GM18507 (cell line): ENCODE data around the gene NEAT1.

Experiments used
- DNase-seq: peaks from one replicate; pipeline ENCODE4 v3.0.0; 2011; ENCODE audit warnings: low read depth; ENCODE audit not compliant: insufficient read length; ENCODE audit errors: extremely low spot score
- FAIRE-seq: peaks from 2 replicates; lab custom pipeline; 2011; peaks lifted over from hg19 to GRCh38; lab: Jason Lieb, UNC

The NEAT1 gene

DNA sequence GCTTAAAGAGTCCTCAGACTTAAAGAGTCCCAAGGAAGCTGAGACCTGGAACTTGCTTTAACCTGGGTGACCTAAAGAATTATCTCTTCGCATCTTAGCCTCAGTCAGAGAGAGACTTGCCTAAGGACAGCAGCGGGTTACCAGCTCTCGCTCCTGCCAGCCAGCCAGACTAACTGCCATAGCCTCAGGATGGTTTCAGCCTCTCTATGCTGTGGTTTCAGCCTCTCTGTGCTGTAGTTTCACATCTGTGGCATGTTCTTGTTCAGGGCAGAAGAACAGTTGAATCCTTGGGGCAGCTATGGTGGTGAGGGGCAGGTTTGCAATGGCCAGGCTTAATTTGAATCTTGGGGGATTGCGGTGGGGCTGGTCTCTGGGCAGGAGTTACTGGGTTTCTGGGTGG is 33.9 kb upstream of the NEAT1 start:
- FAIRE-seq (peak; percentile 44), DNase-seq (no peak)

DNA sequence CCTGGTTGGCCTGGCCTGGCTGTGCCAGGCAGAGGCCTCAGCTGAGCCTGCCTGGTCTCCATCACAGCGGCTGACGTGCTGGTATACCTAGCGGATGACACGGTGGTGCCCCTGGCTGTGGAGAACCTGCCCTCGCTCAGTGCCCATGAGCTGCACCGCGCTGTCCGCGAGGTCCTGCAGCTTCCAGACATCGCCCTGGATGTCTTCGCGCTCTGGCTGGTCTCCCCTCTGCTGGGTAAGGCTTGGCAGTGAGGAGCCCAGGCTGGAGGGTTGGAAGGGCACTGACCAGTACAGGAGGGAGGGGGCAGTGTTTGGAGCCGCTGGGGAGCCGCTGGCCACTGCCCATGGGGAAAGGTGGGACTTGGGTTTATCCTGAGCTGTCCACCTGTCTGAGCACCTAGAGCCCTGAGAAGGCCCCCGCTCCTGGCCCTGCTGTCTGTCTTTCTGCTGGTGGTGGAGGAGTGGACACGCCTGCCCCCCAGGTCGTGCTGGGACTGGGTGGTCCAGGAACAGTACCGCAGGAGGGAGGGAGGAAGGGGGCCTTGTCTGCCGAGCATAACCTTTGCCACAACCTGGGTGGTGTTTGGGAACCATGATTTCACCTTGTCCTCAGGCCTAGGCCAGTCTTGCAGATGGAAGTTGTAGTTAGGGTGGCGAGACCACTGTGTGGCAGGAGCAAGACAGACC is 33.2 kb upstream of the NEAT1 start:
- no peak for DNase-seq
- FAIRE-seq = no peak

DNA sequence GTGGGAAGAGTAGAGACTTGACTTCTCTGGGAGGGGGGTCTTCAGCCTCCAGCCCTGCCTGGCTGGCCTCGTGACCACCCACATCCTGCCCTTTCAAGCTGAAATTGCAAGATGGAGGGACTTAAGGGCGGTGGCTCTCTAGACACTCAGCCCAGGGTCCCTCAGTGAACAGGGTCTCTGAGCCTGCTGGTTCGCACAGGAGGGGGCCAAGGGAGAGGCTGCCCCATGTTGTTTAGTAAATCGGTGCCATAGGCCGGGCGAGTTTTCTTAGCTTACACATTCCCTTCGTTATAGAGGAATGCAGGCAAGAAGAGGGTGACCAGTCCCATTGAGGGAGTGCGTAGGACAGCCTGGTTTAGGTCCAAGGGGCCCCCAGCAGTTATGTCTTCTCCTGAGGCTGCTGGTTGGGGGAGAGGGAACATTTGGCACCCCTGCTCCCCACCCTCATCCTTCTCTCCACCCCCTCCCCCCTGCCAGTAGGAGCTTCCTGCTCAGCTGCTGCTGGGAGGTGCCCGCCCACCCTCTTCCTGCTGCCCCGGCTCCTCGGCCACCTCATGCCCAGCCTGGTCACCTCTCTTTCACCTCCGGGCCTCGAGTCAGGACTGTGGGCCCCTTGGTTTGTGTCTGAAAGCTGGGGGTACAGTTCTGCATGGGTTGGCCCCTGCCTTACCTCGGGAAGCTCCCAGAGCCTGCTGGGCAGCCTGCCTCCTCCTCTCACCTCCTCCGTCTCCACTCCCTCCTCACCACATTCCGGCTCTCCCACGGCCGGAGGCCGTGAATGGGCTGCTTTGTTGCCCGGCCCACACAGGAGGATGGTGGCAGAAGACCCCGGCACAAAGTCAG is 32.3 kb upstream of the NEAT1 start:
- FAIRE-seq (no peak), DNase-seq (no peak)

DNA sequence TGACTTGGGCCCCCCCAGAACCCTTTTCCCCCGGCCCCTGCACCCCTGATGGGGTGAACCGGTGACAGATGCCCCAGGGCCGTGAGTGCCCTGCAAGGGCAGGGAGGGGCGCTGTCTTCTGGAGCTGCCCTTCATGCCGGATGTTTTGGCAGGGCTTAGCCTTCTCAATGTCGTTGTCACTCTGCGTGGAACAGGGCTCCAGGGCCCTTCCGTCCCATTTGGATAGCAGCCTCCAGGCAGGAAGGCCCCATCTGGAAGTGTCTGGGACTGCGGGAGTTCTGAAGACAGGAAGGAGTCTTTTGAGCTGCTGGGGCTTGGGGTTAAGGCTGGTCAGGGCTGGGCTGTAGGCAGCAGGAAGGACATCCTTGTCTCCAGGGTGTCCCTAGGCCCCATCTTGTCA is 31.6 kb upstream of the NEAT1 start:
- DNase-seq = no peak
- no peak for FAIRE-seq

DNA sequence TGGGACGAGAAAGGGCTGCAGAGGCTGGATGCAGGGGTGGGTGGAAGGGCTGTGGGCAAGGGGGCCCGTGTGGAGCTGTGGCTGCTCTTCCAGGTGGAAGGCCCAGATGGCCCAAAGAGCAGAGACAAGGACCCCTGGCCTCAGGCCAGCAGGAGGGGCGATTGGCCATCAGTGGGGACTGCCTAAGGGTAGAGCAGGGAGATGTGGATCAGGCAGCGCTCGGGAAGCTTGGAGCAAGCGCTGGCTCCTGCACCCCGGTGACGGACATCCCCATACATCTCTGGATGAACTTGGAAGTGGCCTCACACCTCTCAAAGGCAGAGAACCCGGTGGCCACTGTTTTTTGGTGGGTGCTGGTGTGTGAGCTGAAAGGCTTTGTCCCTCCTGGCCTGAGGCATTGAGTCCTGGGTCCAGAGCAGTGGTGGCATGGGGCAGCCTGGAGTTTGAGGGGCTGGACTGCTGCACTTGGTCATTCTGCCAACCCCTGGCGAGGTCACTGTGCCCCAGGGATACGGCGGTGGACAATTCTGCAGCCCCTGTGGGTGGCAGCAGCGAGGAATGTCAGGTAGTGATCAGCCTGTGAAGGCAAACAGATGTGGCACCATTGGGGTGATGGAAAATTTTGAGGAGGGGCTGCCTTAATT is 30.3 kb upstream of the NEAT1 start:
- DNase-seq (no peak), FAIRE-seq (no peak)

DNA sequence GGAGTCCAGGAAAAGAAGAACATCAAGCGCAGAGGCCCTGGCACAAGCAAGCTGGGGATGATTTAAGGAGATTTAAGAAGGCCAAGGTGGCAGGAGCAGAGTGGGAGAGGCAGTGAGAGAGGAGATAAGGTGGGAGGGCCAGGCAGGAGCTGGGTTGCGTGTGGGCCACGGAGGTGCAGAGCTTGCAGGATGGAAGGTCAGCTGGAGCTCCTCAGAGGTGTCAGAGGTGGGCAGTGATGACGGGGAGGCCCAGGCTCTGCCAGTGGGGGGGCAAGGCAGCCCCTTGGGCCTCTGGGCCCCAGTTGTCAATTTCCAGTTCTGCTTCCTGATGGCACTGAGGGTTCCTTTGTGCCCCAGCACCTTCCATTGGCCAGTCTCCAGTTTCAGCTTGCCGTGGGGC is 29.7 kb upstream of the NEAT1 start:
- FAIRE-seq = no peak
- DNase-seq = no peak

DNA sequence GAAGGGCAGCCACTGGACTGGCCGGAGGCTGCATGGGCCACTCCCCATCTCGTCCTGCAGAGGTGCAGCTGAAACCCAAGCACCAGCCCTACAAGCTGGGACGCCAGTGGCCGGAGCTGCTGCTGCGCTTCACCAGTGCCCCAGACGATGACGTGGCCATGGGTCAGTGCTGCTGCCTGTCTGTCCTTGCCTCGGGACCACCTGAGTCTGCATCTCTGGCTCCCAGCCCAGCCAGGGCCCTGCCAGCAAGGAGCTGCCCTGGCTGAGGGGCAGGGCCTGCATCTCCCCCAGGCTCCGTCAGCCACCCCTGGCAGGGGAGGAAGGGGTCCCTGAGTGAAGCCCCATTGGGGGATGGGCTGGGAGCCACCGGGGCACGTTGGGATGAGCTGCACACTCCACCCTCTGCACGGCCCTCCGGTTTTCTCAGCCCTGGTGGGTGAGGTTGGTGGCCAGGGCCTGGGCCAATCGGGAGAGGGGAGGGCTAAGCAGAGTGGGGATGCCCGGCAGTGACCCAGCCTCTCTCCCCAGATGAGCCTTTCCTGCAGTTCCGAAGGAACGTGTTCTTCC is 29.0 kb upstream of the NEAT1 start:
- no peak for DNase-seq
- no peak for FAIRE-seq

DNA sequence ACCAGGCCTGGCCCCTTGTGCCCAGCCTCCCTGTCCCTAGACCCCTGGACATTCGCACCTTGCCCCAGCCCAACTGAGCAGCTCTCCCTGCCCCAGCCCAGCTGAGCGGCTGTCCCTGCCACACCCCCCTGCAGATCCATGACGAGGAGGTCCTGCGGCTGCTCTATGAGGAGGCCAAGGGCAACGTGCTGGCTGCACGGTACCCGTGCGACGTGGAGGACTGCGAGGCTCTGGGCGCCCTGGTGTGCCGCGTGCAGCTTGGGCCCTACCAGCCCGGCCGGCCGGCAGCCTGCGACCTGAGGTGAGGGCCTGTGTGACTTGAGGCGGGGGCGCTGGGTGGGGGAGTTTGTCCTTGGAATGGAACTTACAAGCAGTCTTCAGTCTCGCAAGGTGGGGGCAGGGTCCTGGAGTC is 28.5 kb upstream of the NEAT1 start:
- no peak for DNase-seq
- FAIRE-seq = no peak

DNA sequence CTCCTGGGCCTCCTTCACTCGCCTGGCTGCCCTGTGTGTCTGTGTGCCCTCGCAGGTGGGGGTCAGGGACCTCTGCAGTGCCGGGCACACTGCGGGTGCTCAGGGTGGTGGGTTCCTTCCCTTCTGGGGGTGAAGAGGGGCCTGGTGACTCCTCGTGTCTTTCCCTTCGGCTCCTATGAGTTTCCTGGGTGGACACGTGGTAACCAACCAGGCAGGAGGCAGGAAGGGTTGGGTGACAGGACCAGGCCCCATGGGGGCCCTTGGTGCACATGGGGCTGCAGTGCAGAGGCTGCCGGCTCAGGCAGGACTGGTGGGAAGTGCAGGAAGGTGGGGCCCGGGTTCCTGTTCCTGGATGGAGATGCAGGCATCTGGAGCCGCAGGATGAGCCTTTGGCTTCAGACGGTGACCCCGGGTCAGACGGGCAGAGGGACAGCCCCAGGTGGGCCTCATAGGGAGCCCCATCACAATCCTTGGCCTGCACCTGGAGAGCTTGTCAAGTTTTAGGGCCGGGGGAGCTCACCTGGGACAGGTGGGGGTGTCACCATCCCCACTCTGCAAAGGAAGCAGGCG is 26.6 kb upstream of the NEAT1 start:
- no peak for DNase-seq
- FAIRE-seq = no peak

DNA sequence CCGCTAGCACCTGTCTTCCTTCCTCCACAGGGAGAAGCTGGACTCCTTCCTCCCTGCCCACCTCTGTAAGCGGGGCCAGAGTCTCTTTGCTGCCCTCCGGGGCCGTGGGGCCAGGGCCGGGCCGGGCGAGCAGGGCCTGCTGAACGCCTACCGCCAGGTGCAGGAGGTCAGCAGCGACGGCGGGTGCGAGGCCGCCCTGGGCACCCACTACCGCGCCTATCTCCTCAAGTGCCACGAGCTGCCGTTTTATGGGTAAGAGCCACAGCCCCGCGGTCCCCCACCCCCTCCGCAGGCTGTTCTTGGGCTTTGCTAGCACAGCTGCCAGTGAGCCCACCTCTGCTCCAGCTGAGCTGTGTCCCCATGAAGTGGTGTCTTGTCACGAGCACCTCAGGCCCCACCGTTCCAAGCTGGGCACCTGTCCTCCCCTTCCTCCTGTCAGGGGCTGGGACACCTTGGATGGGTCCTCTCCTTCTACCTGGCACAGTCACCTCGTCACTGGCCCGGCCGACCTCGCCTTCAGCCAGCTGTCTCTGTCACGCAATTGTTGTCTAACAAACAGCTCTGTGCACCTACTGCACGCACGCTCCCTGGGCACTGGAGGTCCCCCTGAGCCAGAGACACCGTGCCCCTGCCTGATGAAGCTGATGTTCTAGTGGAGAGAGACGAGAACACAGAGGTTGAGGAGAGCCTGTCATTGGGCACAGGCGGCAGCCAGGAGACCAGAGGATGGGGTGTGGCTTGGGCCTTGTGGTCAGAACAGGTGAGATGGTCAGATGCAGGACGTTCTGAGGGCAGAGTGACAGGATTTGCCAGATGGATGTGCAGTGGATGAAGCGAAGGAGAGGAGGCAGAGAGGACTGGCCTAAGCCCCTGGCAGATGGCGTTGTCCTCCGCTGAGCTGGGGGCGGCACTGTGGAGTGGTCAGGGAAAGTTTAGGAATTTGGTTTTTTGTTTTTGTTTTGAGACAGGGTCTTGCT is 25.5 kb upstream of the NEAT1 start:
- DNase-seq = no peak
- no peak for FAIRE-seq

DNA sequence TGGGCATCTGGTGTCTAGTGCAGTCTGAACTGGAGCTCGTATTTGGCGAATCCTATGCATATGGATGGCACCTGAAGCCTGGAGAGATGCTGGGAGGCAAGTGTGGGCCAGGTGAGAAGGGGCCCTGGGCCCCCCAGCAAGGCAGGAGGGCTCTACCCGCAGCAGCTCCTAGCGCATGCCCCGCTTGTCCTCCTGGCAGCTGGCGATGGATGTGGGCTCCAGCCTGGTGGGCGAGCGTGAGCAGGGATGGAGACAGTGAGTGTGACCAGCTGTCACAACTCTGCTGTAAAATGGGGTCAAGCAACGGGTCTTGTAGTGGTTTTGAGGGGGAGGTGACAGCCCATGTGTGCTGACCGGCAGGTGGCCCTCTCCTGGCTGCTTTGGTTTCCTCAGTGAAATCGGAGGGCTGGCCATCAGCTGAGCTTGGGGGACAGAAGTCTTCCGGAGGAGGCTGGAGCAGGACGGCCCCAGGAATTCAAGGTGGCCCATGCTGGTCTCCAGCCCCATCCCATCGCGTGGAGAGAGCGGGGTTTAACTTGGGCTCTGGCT is 24.2 kb upstream of the NEAT1 start:
- FAIRE-seq (no peak), DNase-seq (no peak)

DNA sequence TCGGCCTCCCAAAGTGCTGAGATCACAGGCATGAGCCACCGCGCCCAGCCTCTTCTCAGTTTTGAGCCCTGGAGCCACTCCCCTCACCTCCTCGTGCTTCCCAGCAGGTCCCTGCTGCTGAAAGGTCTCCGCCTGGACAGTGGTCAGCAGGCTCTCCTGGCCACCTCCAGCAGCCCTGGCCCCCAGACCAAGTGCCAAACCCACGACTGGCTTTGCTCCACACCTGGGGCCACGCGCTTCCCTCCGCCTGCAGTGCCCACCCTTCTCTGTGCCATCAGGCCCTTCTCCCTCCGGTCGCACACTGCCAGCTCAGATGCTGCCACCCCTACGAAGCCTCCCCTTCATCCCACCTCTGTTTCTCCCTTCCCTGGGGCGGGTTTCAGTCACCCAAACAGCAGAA is 23.3 kb upstream of the NEAT1 start:
- DNase-seq = no peak
- no peak for FAIRE-seq

DNA sequence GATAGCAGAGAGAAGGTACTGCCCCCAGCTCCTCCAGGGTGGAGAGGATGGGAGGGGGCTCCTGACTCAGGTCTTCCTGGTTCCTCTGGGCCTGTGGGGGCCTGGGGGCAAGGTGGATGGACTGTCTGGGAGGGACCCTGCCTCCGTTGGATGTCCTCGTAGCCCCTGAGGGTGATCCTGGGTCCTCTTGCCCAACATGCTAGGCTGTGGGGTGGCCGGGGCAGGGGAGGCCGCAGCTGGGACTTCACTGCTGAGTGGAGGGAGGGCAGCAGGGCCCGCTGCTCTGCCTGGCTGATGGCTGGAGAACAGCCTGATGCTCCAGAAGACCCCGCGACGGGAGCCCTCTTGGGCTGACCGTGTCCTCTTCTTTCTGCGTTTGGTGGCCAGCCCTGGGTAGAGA is 22.8 kb upstream of the NEAT1 start:
- DNase-seq (no peak), FAIRE-seq (no peak)

DNA sequence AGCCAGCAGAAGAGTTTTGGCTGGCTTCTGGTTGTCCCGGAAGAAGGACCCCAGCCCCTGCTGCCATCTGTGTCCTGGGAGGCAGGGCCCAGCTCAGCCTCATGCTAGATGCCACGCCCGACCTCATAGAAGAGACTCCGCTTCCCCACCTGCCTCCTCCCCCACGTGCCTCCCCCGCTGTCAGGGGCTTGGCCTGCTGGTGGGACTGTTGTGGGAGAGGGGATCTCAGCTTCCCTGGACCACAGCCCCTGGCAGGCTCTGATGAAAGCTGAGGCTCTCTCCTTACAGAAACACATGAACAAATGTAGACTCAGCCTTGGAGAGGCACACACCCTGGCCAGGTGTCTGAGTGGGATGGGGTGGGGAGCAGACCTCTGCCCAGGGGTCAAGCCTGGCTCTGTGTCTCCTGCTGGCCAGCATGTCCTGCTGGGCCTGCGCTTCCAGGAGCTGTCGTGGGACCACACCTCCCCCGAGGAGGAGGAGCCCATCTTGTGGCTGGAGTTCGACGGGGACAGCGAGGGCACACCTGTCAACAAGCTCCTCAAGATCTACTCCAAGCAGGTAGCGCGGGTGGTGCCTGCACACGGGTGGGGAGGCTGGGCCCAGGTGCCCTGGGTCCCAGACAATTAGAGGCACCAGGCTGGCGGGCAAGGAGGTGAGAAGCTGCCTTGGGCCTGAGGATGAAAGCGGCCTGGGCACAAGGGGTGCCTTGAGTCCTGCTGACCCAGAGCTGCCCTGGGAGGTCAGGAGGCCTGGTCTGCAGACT is 22.1 kb upstream of the NEAT1 start:
- DNase-seq (no peak), FAIRE-seq (no peak)

DNA sequence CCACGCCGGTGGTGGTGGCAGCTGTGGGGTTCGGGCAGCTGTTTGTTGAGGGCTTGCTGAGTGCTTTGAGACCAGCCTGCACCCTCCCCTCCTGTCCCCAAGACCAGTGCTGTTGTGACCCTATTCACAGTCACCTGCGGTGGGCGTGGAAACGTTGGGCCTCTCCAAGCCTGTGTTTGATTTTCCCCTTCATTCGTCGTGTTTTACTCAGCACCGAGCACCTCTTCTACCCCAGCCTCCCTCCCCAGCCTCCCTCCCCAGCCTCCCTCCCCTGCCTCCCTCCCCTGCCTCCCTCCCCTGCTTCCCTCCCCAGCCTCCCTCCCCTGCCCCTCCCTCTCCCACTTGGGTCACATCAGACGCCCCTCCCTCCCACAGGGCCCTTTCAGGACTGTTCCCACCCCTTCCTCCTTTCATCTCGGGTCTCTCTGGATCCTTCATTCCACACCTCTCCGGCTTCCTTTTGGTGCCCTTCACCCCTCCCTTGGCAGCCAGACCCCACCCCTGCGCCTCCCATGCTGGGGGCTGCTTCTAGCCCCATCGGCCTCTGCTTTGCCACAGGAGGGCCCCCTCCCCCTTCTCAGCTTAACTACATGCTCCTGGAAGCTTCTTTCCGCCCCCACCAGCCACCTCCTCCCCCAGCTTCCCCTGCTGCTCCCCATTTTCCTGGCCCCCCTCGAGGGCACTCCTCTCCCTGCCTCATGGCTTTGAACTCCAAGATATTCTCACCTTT is 21.4 kb upstream of the NEAT1 start:
- no peak for FAIRE-seq

DNA sequence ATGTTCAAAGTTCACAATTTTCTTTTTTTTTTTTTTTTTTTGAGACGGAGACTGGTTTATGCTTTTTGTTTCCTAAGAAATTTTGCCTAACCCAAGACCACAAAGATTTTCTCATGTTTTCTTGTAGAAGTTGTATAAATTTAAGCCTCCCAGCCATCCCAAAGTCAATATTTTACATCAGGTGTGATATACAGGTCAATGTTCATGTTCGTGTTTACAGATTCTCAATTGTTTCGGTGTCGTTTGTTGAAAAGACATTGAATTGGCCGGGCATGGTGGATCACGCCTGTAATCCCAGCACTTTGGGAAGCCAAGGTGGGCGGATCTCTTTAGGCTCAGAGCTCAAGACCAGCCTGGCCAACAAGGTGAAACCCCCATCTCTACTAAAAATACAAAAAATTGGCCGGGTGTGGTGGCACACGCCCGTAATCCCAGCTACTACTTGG is 20.8 kb upstream of the NEAT1 start:
- no peak for FAIRE-seq

More for the DNA sequence above, 21.4 kb upstream of the NEAT1 start:
- DNase-seq = no peak

DNA sequence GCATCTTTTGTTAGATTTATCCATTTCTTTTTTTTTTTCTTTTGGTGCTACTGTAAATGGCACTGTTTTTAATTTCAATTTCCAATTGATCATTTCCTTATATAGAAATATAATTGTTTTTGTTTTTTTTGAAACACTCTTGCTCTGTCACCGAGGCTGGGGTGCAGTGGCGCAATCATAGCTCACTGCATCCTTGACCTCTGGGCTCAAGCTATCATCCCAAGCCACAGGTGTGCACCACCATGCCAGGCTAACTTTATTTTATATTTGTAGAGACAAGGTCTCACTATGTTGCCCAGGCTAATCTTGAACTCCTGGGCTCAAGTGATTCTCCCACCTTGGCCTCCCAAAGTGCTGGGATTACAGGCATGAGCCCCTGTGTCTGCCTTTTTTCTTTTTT is 19.8 kb upstream of the NEAT1 start:
- DNase-seq (no peak), FAIRE-seq (no peak)

More for the DNA sequence above, 20.8 kb upstream of the NEAT1 start:
- no peak for DNase-seq
